ENCODE results near the gene METRN.
A peak's percentile ranks its signal among the peaks of the same experiment; 100 is the strongest.

Gene METRN

GRCh38 chr16:693364-693763, 21.6 kb upstream of the METRN start:
- no peak for DNase-seq

GRCh38 chr16:693766-694165, 21.2 kb upstream of the METRN start:
- DNase-seq: no peak

GRCh38 chr16:694187-694862, 20.6 kb upstream of the METRN start:
- DNase-seq: no peak

- no peak for DNase-seq
These were observed 20.0 kb upstream of the METRN start for GRCh38 chr16:694863-695354.

- DNase-seq: peak; percentile 95
These were observed 19.4 kb upstream of the METRN start for GRCh38 chr16:695355-696089.

- DNase-seq: no peak
These were observed 15.8 kb upstream of the METRN start for GRCh38 chr16:698911-699671.

GRCh38 chr16:700684-701584, 14.0 kb upstream of the METRN start:
- DNase-seq: no peak

GRCh38 chr16:702341-702740, 12.6 kb upstream of the METRN start:
- no peak for DNase-seq

GRCh38 chr16:703406-703805, 11.5 kb upstream of the METRN start:
- no peak for DNase-seq

GRCh38 chr16:704047-704446, 10.9 kb upstream of the METRN start:
- no peak for DNase-seq

- no peak for DNase-seq
These were observed 10.2 kb upstream of the METRN start for GRCh38 chr16:704552-705380.

GRCh38 chr16:705431-706188, 9.3 kb upstream of the METRN start, which contains the start of gene FBXL16:
TSS of gene FBXL16 (minus strand) at chr16:705801. CDS start at chr16:697405, 8,396 bp downstream.
- peak; percentile 32 for DNase-seq

GRCh38 chr16:706189-707061, 8.5 kb upstream of the METRN start:
- peak; percentile 28 for DNase-seq

- DNase-seq: no peak
These were observed 7.8 kb upstream of the METRN start for GRCh38 chr16:707062-707538.

- no peak for DNase-seq
These were observed 6.9 kb upstream of the METRN start for GRCh38 chr16:708019-708418.

GRCh38 chr16:708959-709358, 6.0 kb upstream of the METRN start:
- DNase-seq: no peak

- peak; percentile 80 for DNase-seq
These were observed 5.1 kb upstream of the METRN start for GRCh38 chr16:709566-710499.

GRCh38 chr16:710500-711075, 4.3 kb upstream of the METRN start:
- no peak for DNase-seq

All from DMS79 treated with DMSO at 0.1 percent for 48 hours (cell line).